SH-SY5Y (cell line): ENCODE measurements around the gene TRIM67.

Source experiments
- GATA2 ChIP-seq: IDR thresholded peaks from 2 replicates; pipeline ENCODE4 v1.6.1; 2011; ENCODE audit warnings: mild to moderate bottlenecking, low read depth, low read length
- GATA3 ChIP-seq: IDR thresholded peaks from 2 replicates; pipeline ENCODE4 v1.6.1; 2011; ENCODE audit warnings: low read depth, mild to moderate bottlenecking, low read length, moderate library complexity

GRCh38 chr1:231235526-231236207, 73.8 kb downstream of the TRIM67 start:
- TF ChIP-seq GATA2 (no peak), GATA3 (no peak)
